Ectodermal cell (in vitro differentiated cells): ENCODE data around the gene EXOSC2.

ENCODE experiments used
- H3K27ac ChIP-seq: 2 replicates; pipeline ENCODE4 v1.7.0; 2013; ENCODE audit warnings: mild to moderate bottlenecking, low read depth, low read length; ENCODE audit not compliant: insufficient read depth, poor library complexity, severe bottlenecking
- H3K27me3 ChIP-seq: 2 replicates; pipeline ENCODE4 v1.7.0; 2013; ENCODE audit warnings: mild to moderate bottlenecking, low read length; ENCODE audit not compliant: insufficient read depth, control insufficient read depth, poor library complexity, severe bottlenecking
- H3K36me3 ChIP-seq: one replicate; pipeline ENCODE4 v1.7.0; 2013; ENCODE audit warnings: low read length; ENCODE audit not compliant: control insufficient read depth, insufficient read depth
- H3K4me1 ChIP-seq: one replicate; pipeline ENCODE4 v1.7.0; 2013; ENCODE audit warnings: low read length; ENCODE audit not compliant: control insufficient read depth, insufficient read depth
- H3K4me3 ChIP-seq: 2 replicates; pipeline ENCODE4 v1.7.0; 2013; ENCODE audit warnings: low read depth, low read length, control low read depth; ENCODE audit not compliant: insufficient read depth
- H3K9me3 ChIP-seq: 2 replicates; pipeline ENCODE4 v1.7.0; 2013; ENCODE audit warnings: mild to moderate bottlenecking, low read length, moderate library complexity; ENCODE audit not compliant: control insufficient read depth
- WGBS, 2 experiments: methylation state at CpG; one replicate each; pipeline ENCODE4 v1.1.7; 2013; ENCODE audit warnings: missing lambda C conversion rate in 2 of 2; 5-methylcytosine and 5-hydroxymethylcytosine counted together

The EXOSC2 gene

DNA sequence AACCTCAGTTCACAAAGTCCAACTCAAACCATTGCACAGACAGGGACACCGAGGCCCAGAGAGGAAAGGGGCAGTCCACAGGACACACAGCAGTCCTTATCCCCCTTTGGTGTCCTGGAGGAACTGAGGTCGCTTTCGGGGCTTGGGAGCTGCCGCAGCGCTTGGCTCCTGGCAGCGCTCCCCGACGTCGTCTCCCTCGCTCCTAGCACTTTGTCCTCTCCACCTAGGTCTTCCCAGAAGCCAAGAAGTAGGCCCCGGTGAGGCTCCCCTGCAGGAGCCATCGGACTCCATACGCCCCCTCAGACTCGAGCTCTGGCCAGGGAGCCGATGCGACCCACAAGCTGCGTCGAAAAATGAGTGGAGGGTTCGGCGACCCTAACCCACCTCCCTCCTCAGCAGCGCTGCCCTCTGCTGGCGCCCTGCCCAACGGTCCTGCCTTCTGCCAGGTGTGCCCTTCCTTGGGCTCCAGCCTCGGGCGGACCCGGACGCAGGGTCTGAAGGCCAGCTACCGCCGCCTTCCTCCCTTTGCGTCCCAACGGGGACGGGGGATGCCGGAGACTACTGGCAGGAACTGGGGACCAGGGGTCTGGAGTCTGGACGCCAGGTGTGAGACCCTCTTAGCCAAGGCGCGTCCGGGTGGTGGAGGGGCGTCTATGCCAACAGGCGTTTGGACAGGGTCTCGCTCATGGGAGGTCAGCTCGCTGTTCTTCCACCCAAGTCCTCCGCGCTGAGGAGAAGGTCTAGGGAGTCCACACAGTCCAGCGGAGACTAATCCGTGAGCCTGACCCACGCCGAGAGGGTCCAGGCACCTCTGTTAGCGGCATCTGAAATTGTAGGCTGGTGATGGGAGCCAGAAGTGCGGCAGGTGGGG is 31.2 kb upstream of the EXOSC2 start:
- no peaks in the 10 kb centered on the region for H3K36me3 ChIP-seq
- 6% methylated on average over 49 of the region's 49 CpGs for WGBS, 2 experiments
- H3K27ac ChIP-seq: no peak overlapping the region
- peaks cover 100% of the 10 kb centered on the region for H3K27me3 ChIP-seq
- peaks cover 52% of the 10 kb centered on the region for H3K4me1 ChIP-seq
- H3K9me3 ChIP-seq: no peaks in the 10 kb centered on the region
- H3K4me3 ChIP-seq: no peak overlapping the region

GRCh38 chr9:130662970-130663257 is 30.7 kb upstream of the EXOSC2 start:
- Histone ChIP-seq H3K4me1 (peaks cover 52% of the 10 kb centered on the region), H3K9me3 (no peaks in the 10 kb centered on the region), H3K4me3 (peak overlapping the region; percentile 12), H3K27me3 (peaks cover 100% of the 10 kb centered on the region), H3K27ac (no peak overlapping the region), H3K36me3 (no peaks in the 10 kb centered on the region)
- WGBS, 2 experiments: 3 to 4% methylated on average over 15 of the region's 15 CpGs

- Histone ChIP-seq H3K9me3 (no peaks in the 10 kb centered on the region), H3K4me1 (peaks cover 52% of the 10 kb centered on the region), H3K27me3 (peaks cover 100% of the 10 kb centered on the region), H3K4me3 (peak overlapping the region; percentile 12), H3K36me3 (no peaks in the 10 kb centered on the region), H3K27ac (no peak overlapping the region)
- WGBS, 2 experiments: 2% methylated on average over 63 to 65 of the region's 65 CpGs
Measured at GRCh38 chr9:130663258-130663976, 30.2 kb upstream of the EXOSC2 start.

DNA sequence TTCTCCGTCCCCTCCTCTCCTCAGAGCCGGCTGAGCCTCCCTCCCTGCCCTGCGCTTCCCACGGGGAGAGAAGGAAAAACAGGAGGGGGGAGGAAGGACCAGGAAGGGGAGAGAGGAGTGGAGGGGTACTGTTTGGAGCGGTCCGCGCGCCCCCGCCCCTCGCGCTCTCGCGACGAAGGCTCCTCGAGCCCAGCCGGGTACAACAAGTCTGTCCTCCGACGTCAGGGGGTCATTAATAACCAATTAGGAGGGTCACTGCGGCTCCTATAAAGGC is 29.7 kb upstream of the EXOSC2 start:
- Histone ChIP-seq H3K9me3 (no peaks in the 10 kb centered on the region), H3K4me1 (peaks cover 52% of the 10 kb centered on the region), H3K27me3 (peaks cover 100% of the 10 kb centered on the region), H3K36me3 (no peaks in the 10 kb centered on the region), H3K4me3 (no peak overlapping the region), H3K27ac (no peak overlapping the region)
- 1% methylated on average over 17 to 19 of the region's 19 CpGs for WGBS, 2 experiments

DNA sequence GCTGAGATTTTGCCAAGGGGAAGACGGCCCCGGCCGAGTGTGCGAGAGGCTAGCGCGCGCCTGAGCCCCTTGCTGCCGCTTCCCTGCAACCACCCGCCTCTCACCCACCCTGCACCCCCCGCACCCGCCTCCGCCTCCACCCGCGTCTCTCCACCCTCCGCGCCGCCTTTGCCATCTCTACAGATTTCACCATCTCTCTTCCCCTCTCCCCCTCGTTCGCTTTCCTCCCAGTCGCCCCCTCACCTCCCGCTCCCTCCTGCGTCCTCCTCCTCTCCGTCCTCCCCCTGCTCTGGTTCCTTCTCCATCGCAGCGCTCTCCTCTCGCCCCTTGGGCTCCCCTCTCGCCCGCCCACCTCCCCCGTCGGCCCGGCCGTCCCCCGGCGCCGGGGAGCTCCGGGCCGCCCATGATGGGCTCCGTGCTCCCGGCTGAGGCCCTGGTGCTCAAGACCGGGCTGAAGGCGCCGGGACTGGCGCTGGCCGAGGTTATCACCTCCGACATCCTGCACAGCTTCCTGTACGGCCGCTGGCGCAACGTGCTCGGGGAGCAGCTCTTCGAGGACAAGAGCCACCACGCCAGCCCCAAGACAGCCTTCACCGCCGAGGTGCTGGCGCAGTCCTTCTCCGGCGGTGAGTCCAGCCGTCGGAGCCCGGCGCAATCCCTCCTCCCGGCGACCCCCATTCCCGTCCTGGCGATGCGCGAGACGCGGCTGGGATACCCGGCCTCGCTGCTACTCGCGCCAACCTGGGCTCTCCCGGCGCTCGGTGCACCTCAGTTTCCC is 29.1 kb upstream of the EXOSC2 start, which contains the start of gene PRDM12:
Gene PRDM12, plus strand, starts transcription at position 344 of the 778 bp plus-strand sequence. Its CDS starts 60 bp downstream, at position 404.
- H3K36me3 ChIP-seq: no peaks in the 10 kb centered on the region
- no peak within 1 kb of the TSS for H3K27ac ChIP-seq
- peaks cover 52% of the 10 kb centered on the region for H3K4me1 ChIP-seq
- peak within 1 kb of the TSS; percentile 12 for H3K4me3 ChIP-seq
- WGBS, 2 experiments: 1% methylated on average over 76 of the region's 76 CpGs
- peaks cover 96% of the 10 kb centered on the region for H3K27me3 ChIP-seq
- no peaks in the 10 kb centered on the region for H3K9me3 ChIP-seq

GRCh38 chr9:130665029-130665430 is 28.6 kb upstream of the EXOSC2 start:
- peaks cover 52% of the 10 kb centered on the region for H3K4me1 ChIP-seq
- H3K27ac ChIP-seq: no peak overlapping the region
- H3K4me3 ChIP-seq: no peak overlapping the region
- no peaks in the 10 kb centered on the region for H3K36me3 ChIP-seq
- H3K27me3 ChIP-seq: peaks cover 96% of the 10 kb centered on the region
- no peaks in the 10 kb centered on the region for H3K9me3 ChIP-seq
- WGBS, 2 experiments: 1% methylated on average over 18 to 23 of the region's 26 CpGs

DNA sequence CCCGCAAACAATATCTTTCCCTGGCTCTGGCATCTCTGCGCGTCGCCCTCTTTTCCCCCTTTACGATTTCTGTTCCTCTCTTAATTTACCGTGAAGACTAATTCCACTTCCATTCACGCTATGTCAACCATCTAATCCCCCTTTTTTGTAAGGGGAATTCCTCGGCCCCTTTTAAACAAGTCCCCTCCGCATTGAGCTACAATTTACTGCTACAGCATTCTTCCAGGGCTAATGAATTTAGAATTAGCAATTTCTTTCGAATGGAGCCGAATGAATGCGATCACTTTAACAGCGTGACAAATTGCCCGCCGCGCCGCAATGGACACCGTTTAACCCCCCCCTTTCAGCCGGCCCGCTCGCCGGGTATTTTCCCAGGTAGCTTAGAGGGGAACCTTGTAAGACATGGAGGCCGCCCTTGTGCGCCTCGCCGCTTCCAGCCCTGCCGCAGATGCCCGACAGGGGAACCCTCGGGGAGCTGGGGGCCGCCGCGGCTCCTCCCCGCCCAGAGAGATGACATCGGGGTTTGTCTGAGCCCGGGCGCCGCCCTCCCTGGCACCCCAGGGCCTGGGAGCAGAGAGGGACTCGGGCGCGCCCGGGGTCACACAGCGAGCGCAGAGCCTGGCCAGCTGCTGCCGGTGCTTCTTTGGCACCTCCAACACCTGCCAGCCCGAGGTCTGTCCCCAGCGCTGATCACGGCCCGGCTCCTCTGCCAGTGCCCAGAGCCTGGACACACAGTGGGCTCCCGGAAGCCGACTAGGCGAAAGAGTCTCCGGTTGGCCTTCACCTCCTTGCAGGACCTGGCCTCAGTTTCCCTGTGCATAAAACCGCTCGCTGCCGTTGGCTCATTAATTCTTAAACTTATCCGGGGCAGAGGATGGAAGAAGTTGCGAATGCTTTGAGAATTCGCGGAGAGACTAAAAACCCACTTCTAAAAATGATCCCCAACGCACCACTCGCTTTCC is 27.9 kb upstream of the EXOSC2 start:
- Histone ChIP-seq H3K27ac (no peak overlapping the region), H3K4me3 (peak overlapping the region; percentile 18), H3K36me3 (no peaks in the 10 kb centered on the region), H3K27me3 (peaks cover 96% of the 10 kb centered on the region), H3K9me3 (no peaks in the 10 kb centered on the region), H3K4me1 (peaks cover 52% of the 10 kb centered on the region)
- WGBS, 2 experiments: 3 to 4% methylated on average over 61 of the region's 61 CpGs

- H3K36me3 ChIP-seq: no peaks in the 10 kb centered on the region
- H3K27me3 ChIP-seq: peaks cover 95% of the 10 kb centered on the region
- WGBS, 2 experiments: 5% methylated on average over 60 of the region's 60 CpGs
- no peaks in the 10 kb centered on the region for H3K9me3 ChIP-seq
- H3K4me1 ChIP-seq: peaks cover 49% of the 10 kb centered on the region
- H3K4me3 ChIP-seq: peak overlapping the region; percentile 18
- no peak overlapping the region for H3K27ac ChIP-seq
Measured at GRCh38 chr9:130666393-130667119, 27.0 kb upstream of the EXOSC2 start.

GRCh38 chr9:130667120-130667435 is 26.5 kb upstream of the EXOSC2 start:
- WGBS, 2 experiments: 41 to 44% methylated on average over 4 of the region's 4 CpGs
- H3K4me1 ChIP-seq: peaks cover 44% of the 10 kb centered on the region
- no peaks in the 10 kb centered on the region for H3K9me3 ChIP-seq
- no peak overlapping the region for H3K27ac ChIP-seq
- H3K36me3 ChIP-seq: no peaks in the 10 kb centered on the region
- H3K27me3 ChIP-seq: peaks cover 94% of the 10 kb centered on the region
- no peak overlapping the region for H3K4me3 ChIP-seq
